GM12878 (cell line): ENCODE data around the gene PREX1. TPM values are rescaled to one million over a fixed set of nuclear protein-coding genes. Genes with fewer than 3 reads are reported as not detected.

Experiments used
- ATAC-seq: fragments of 200-7000 bp; cut with Tn5 transposase; 3 replicates; pipeline ENCODE4 v1.9.1; 2020; ENCODE audit warnings: mild to moderate bottlenecking, moderate library complexity
- BruUV-seq: library from RNA; stranded (reverse); fragments of 400-500 nt; replicated peaks from 2 replicates; lab custom pipeline; 2021; lab: Mats Ljungman, UMichigan
- CTCF ChIA-PET: fragments of 300-600 bp; sonication (Branson Sonifier 250); formaldehyde crosslinking; extraction: SDS; loops from one replicate; lab custom pipeline; 2021; ENCODE audit warnings: inconsistent platforms; lab: Yijun Ruan, JAX
- POLR2A ChIA-PET: fragments of 350-600 bp; formaldehyde crosslinking; extraction: SDS; loops from one replicate; lab custom pipeline; 2021; ENCODE audit warnings: inconsistent platforms; lab: Charles Lee
- RAD21 ChIA-PET: fragments of 300-600 bp; sonication (Branson Sonifier 250); formaldehyde crosslinking; loops from one replicate; lab custom pipeline; 2023; ENCODE audit warnings: antibody characterized with exemption; ENCODE audit not compliant: unreplicated experiment; lab: Charles Lee
- SMC1A ChIA-PET: fragments of 300-600 bp; sonication (Branson Sonifier 250); formaldehyde crosslinking; loops from one replicate; lab custom pipeline; 2023; ENCODE audit not compliant: unreplicated experiment, uncharacterized antibody; lab: Charles Lee
- DNase-seq: peaks from one replicate; pipeline ENCODE4 v3.0.0-alpha.2; 2011; ENCODE audit warnings: low read depth, low spot score
- FAIRE-seq: peaks from 3 replicates; lab custom pipeline; 2011; peaks lifted over from hg19 to GRCh38; lab: Jason Lieb, UNC
- H2AFZ ChIP-seq: 2 replicates; pipeline ENCODE4 v1.6.0; 2011; ENCODE audit warnings: low read depth, low read length, control low read depth; ENCODE audit not compliant: control insufficient read depth
- H3K27ac ChIP-seq: 2 replicates; pipeline ENCODE4 v1.5.1; 2011; ENCODE audit warnings: control low read depth; ENCODE audit not compliant: control insufficient read depth, insufficient read depth
- H3K27me3 ChIP-seq, 2 experiments: replicated peaks in 1 of 2; 2 replicates each; pipeline versions ENCODE4 v1.6.0 to v1.6.1; 2011; ENCODE audit warnings: low read length in 1 of 2; ENCODE audit not compliant: control insufficient read depth in 2 of 2, insufficient read depth in 2 of 2
- H3K36me3 ChIP-seq, 2 experiments: 2 replicates each; pipeline ENCODE4 v1.5.1; 2011; ENCODE audit warnings: low read length in 1 of 2; ENCODE audit not compliant: control insufficient read depth in 2 of 2, insufficient read depth in 2 of 2
- H3K4me1 ChIP-seq: 2 replicates; pipeline ENCODE4 v1.6.1; 2011; ENCODE audit warnings: mild to moderate bottlenecking, low read length, moderate library complexity, mixed read lengths; ENCODE audit not compliant: control insufficient read depth, insufficient read depth
- H3K4me2 ChIP-seq: 2 replicates; pipeline ENCODE4 v1.6.0; 2011; ENCODE audit warnings: control low read depth; ENCODE audit not compliant: control insufficient read depth, insufficient read depth
- H3K4me3 ChIP-seq: fragments of 200-600 bp; sonication (generic); 2 replicates; pipeline ENCODE4 v1.5.1; 2016
- H3K79me2 ChIP-seq: 2 replicates; pipeline ENCODE4 v1.6.0; 2011; ENCODE audit warnings: low read length; ENCODE audit not compliant: control insufficient read depth, insufficient read depth
- H3K9ac ChIP-seq: 2 replicates; pipeline ENCODE4 v1.8.0; 2011; ENCODE audit warnings: low read length, control low read depth, mixed read lengths; ENCODE audit not compliant: control insufficient read depth, insufficient read depth
- H3K9me3 ChIP-seq: replicated peaks from 3 replicates; pipeline ENCODE4 v1.5.1; 2011; ENCODE audit warnings: mild to moderate bottlenecking, low read length; ENCODE audit not compliant: control insufficient read depth, insufficient read depth
- H4K20me1 ChIP-seq: 2 replicates; pipeline ENCODE4 v1.6.0; 2011; ENCODE audit not compliant: control insufficient read depth, insufficient read depth
- ATF7 ChIP-seq: fragments of 450-650 bp; IDR thresholded peaks from 2 replicates; pipeline ENCODE4 v1.6.1; 2016; ENCODE audit warnings: low read depth, mild to moderate bottlenecking
- CHD1 ChIP-seq: IDR thresholded peaks from 2 replicates; pipeline ENCODE4 v1.6.1; 2012; ENCODE audit warnings: low read depth, low read length, improper control_type of control experiment
- ESRRA ChIP-seq: IDR thresholded peaks from 2 replicates; pipeline ENCODE4 v1.6.1; 2012; ENCODE audit warnings: mild to moderate bottlenecking, low read length, improper control_type of control experiment
- ETV6 ChIP-seq, 2 experiments: fragments of 450-650 bp in 1 of 2; IDR thresholded peaks in 1 of 2; conservative IDR thresholded peaks in 1 of 2; 2 replicates each; pipeline ENCODE4 v1.6.1; 2014; ENCODE audit warnings: antibody characterized with exemption in 1 of 2, borderline replicate concordance in 1 of 2, low read depth in 1 of 2, mild to moderate bottlenecking in 1 of 2, moderate library complexity in 1 of 2
- IKZF2 ChIP-seq, 2 experiments: fragments of 450-650 bp; IDR thresholded peaks; 2 replicates each; pipeline ENCODE4 v1.6.1; 2017; ENCODE audit warnings: mild to moderate bottlenecking in 2 of 2, moderate library complexity in 2 of 2
- MLLT1 ChIP-seq: fragments of 450-650 bp; IDR thresholded peaks from 2 replicates; pipeline ENCODE4 v1.6.1; 2016; ENCODE audit warnings: mild to moderate bottlenecking
- ZNF207 ChIP-seq: fragments of 450-650 bp; IDR thresholded peaks from 2 replicates; pipeline ENCODE4 v1.6.1; 2014; ENCODE audit warnings: antibody characterized with exemption, mild to moderate bottlenecking, borderline replicate concordance
- WGBS: methylation state at CpG from one replicate; pipeline ENCODE4 v1.1.6; 2016; ENCODE audit warnings: low lambda C conversion rate; ENCODE audit not compliant: insufficient replicate concordance, insufficient coverage; ENCODE audit errors: missing lambda C conversion rate; 5-methylcytosine and 5-hydroxymethylcytosine counted together
- in situ Hi-C: fragments of 300-500 bp; cut with MboI; formaldehyde crosslinking; loops from 9 replicates; pipeline ENCODE4 v1.14.3; 2018; ENCODE audit warnings: mixed read lengths
- intact Hi-C: fragments of 100-400 bp; cut with micrococcal nuclease; formaldehyde crosslinking; loops from one replicate; pipeline ENCODE4 v1.14.2; 2022; ENCODE audit not compliant: unreplicated experiment
- polyA plus RNA-seq, 11 experiments: library from polyadenylated mRNA; depleted of rRNA in 4 of 11; unstranded in 6 of 11; stranded (reverse) in 5 of 11; fragments of >200 nt; fragmentation: Nextera tagmentation in 4 of 11; fragmentation: Illumina TruSeq in 1 of 11; extraction: Ambion mirVana in 4 of 11; extraction: Trizol in 1 of 11; gene quantifications; 1 replicate in 1 of 11; 2 replicates in 10 of 11; pipeline versions ENCODE4 v1.2.1 to v1.2.3, GENCODE V29; 2011 to 2016; ENCODE audit warnings: inconsistent platforms in 2 of 11, missing spikeins in 2 of 11, low read depth in 1 of 11
- total RNA-seq, 4 experiments: library from RNA; depleted of rRNA in 3 of 4; stranded (reverse); fragments of >200 nt in 3 of 4; fragmentation: Illumina TruSeq in 1 of 4; extraction: Trizol in 1 of 4; gene quantifications; 2 replicates each; pipeline versions ENCODE4 v1.2.1 to v1.2.3, GENCODE V29; 2013 to 2021
- TF ChIP-seq, protein P1 (sequence below): fragments of 450-650 bp; IDR thresholded peaks from 2 replicates; pipeline ENCODE4 v1.6.1; 2017; ENCODE audit warnings: mild to moderate bottlenecking, moderate library complexity

Gene PREX1
- total and polyA plus RNA-seq, 10 of the 15 experiments (the other 5 are each of a cell fraction or from before 2014, with no cell fraction given), result 2.6 to 114 (median 38.9) TPM

- Histone ChIP-seq H3K4me1 (peaks cover 37% of the 10 kb centered on the region), H4K20me1 (no peaks in the 10 kb centered on the region), H3K4me3 (peak overlapping the region; percentile 99), H2AFZ (no peak overlapping the region), H3K27ac (peak overlapping the region; percentile 86), H3K36me3 (peaks cover 0 to 2% of the 10 kb centered on the region in 2 experiments; a peak in 1 of 4 replicates), H3K9me3 (no peaks in the 10 kb centered on the region), H3K79me2 (peaks cover 79% of the 10 kb centered on the region), H3K27me3 (no peaks in the 10 kb centered on the region), H3K9ac (peak overlapping the region; percentile 94), H3K4me2 (peak overlapping the region; percentile 88)
- no TSS peak for BruUV-seq
- ChIA-PET SMC1A (interaction anchor here (0.7 to 4.5 kb wide), 18 partner anchors 11 to 167 kb away, joined by 3 to 36 read pairs (median 6); no protein-coding TSS in a partner anchor), RAD21 (interaction anchor here (0.7 to 6.1 kb wide), 10 partner anchors 16 to 87 kb away, joined by 3 to 41 read pairs (median 8); no protein-coding TSS in a partner anchor), CTCF (interaction anchor here (0.8 to 4.9 kb wide), 5 partner anchors 17 to 167 kb away, joined by 3 to 35 read pairs (median 3); no protein-coding TSS in a partner anchor), POLR2A (interaction anchor here (0.7 to 2.0 kb wide), 6 partner anchors 17 to 358 kb away, joined by 3 to 10 read pairs (median 4); no protein-coding TSS in a partner anchor)
- intact Hi-C loops (loop anchor here (1.0 to 5.0 kb wide), 6 partner anchors 36 to 168 kb away; no protein-coding TSS in a partner anchor), in situ Hi-C loops (no loop called here)
- TF ChIP-seq ETV6 (conservative IDR thresholded peaks at IDR 0.05 in 1 of 2, IDR thresholded peaks at IDR 0.05 in 1 of 2; ENCODE audit: borderline replicate concordance in 1 of 2, low read depth in 1 of 2), result peak in 1 of 2 experiments; percentile 10; a peak in 2 of 4 replicates
- TF ChIP-seq ESRRA, result no peak
- TF ChIP-seq MLLT1, result 0 out of 2 replicates have a peak, but pooled peaks have one; percentile 21
- TF ChIP-seq, protein P1, sequence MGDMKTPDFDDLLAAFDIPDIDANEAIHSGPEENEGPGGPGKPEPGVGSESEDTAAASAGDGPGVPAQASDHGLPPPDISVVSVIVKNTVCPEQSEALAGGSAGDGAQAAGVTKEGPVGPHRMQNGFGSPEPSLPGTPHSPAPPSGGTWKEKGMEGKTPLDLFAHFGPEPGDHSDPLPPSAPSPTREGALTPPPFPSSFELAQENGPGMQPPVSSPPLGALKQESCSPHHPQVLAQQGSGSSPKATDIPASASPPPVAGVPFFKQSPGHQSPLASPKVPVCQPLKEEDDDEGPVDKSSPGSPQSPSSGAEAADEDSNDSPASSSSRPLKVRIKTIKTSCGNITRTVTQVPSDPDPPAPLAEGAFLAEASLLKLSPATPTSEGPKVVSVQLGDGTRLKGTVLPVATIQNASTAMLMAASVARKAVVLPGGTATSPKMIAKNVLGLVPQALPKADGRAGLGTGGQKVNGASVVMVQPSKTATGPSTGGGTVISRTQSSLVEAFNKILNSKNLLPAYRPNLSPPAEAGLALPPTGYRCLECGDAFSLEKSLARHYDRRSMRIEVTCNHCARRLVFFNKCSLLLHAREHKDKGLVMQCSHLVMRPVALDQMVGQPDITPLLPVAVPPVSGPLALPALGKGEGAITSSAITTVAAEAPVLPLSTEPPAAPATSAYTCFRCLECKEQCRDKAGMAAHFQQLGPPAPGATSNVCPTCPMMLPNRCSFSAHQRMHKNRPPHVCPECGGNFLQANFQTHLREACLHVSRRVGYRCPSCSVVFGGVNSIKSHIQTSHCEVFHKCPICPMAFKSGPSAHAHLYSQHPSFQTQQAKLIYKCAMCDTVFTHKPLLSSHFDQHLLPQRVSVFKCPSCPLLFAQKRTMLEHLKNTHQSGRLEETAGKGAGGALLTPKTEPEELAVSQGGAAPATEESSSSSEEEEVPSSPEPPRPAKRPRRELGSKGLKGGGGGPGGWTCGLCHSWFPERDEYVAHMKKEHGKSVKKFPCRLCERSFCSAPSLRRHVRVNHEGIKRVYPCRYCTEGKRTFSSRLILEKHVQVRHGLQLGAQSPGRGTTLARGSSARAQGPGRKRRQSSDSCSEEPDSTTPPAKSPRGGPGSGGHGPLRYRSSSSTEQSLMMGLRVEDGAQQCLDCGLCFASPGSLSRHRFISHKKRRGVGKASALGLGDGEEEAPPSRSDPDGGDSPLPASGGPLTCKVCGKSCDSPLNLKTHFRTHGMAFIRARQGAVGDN, result no peak
- TF ChIP-seq ZNF207, result no peak
- TF ChIP-seq IKZF2 (IDR thresholded peaks at IDR 0.05), result no peak
- no peak for TF ChIP-seq ATF7
- 0 out of 2 replicates have a peak, but pooled peaks have one; percentile 43 for TF ChIP-seq CHD1
- DNase-seq (no peak), ATAC-seq (no peak), FAIRE-seq (no peak)
- 1% methylated on average over 12 of the region's 12 CpGs for WGBS
Measured at GRCh38 chr20:48824830-48825565, 2.8 kb downstream of the PREX1 start.
